Measurements from ENCODE around the gene DLX6. TPM values are rescaled to one million over a fixed set of nuclear protein-coding genes. Genes with fewer than 3 reads are reported as not detected.

DLX6 gene
- total RNA-seq, 1 experiment from 2014 or later, result 1.5 TPM

GRCh38 chr7:97017192-97018125 lies 12.1 kb downstream of the DLX6 start:
- in situ Hi-C loops (cut with HindIII; ENCODE audit: low pct_unique_long_range_greater_than_20kb, low sequenced_read_pairs), result no loop called here
- DNase-seq (ENCODE audit: low read depth, low spot score), result no peak

GRCh38 chr7:97018126-97018601 lies 12.8 kb downstream of the DLX6 start:
- no peak for DNase-seq (ENCODE audit: low read depth, low spot score)
- in situ Hi-C loops (cut with HindIII; ENCODE audit: low pct_unique_long_range_greater_than_20kb, low sequenced_read_pairs), result no loop called here

- DNase-seq (ENCODE audit: low read depth, low spot score), result no peak
- in situ Hi-C loops (cut with HindIII; ENCODE audit: low pct_unique_long_range_greater_than_20kb, low sequenced_read_pairs), result no loop called here
Observed at GRCh38 chr7:97018791-97019531, 13.6 kb downstream of the DLX6 start.

GRCh38 chr7:97019710-97020225 lies 14.4 kb downstream of the DLX6 start:
- no peak for DNase-seq (ENCODE audit: low read depth, low spot score)
- in situ Hi-C loops (cut with HindIII; ENCODE audit: low pct_unique_long_range_greater_than_20kb, low sequenced_read_pairs), result no loop called here

- DNase-seq (ENCODE audit: low read depth, low spot score), result no peak
- in situ Hi-C loops (cut with HindIII; ENCODE audit: low pct_unique_long_range_greater_than_20kb, low sequenced_read_pairs), result no loop called here
Observed at GRCh38 chr7:97020601-97020995, 15.2 kb downstream of the DLX6 start.

- in situ Hi-C loops (cut with HindIII; ENCODE audit: low pct_unique_long_range_greater_than_20kb, low sequenced_read_pairs), result no loop called here
- no peak for DNase-seq (ENCODE audit: low read depth, low spot score)
Observed at GRCh38 chr7:97020996-97021746, 15.8 kb downstream of the DLX6 start.

- in situ Hi-C loops (cut with HindIII; ENCODE audit: low pct_unique_long_range_greater_than_20kb, low sequenced_read_pairs), result no loop called here
- DNase-seq (ENCODE audit: low read depth, low spot score), result no peak
Observed at GRCh38 chr7:97021747-97022490, 16.6 kb downstream of the DLX6 start.

- in situ Hi-C loops (cut with HindIII; ENCODE audit: low pct_unique_long_range_greater_than_20kb, low sequenced_read_pairs), result no loop called here
- DNase-seq (ENCODE audit: low read depth, low spot score), result no peak
Observed at GRCh38 chr7:97022491-97023306, 17.3 kb downstream of the DLX6 start.

- in situ Hi-C loops (cut with HindIII; ENCODE audit: low pct_unique_long_range_greater_than_20kb, low sequenced_read_pairs), result no loop called here
- DNase-seq (ENCODE audit: low read depth, low spot score), result peak; percentile 67
Observed at GRCh38 chr7:97024209-97025129, 19.1 kb downstream of the DLX6 start, which contains the start of gene DLX5. DLX5 (minus strand) TSS chr7:97024831; CDS start chr7:97024623, 208 bp downstream.

- in situ Hi-C loops (cut with HindIII; ENCODE audit: low pct_unique_long_range_greater_than_20kb, low sequenced_read_pairs), result no loop called here
- no peak for DNase-seq (ENCODE audit: low read depth, low spot score)
Observed at GRCh38 chr7:97025130-97025499, 19.8 kb downstream of the DLX6 start.

GRCh38 chr7:97025983-97026714 lies 20.8 kb downstream of the DLX6 start:
- in situ Hi-C loops (cut with HindIII; ENCODE audit: low pct_unique_long_range_greater_than_20kb, low sequenced_read_pairs), result no loop called here
- DNase-seq (ENCODE audit: low read depth, low spot score), result no peak

- in situ Hi-C loops (cut with HindIII; ENCODE audit: low pct_unique_long_range_greater_than_20kb, low sequenced_read_pairs), result no loop called here
- DNase-seq (ENCODE audit: low read depth, low spot score), result no peak
Observed at GRCh38 chr7:97026715-97027426, 21.5 kb downstream of the DLX6 start.

- in situ Hi-C loops (cut with HindIII; ENCODE audit: low pct_unique_long_range_greater_than_20kb, low sequenced_read_pairs), result no loop called here
- DNase-seq (ENCODE audit: low read depth, low spot score), result peak; percentile 90
Observed at GRCh38 chr7:97027427-97028234, 22.3 kb downstream of the DLX6 start.
